Astrocyte (in vitro differentiated cells and primary cell): ENCODE measurements around the gene ADAT1. TPM values are rescaled to one million over a fixed set of nuclear protein-coding genes. Genes with fewer than 3 reads are reported as not detected.

Experiments used
- DNase-seq: peaks from one replicate; pipeline ENCODE4 v3.0.0-alpha.2; 2010; ENCODE audit warnings: low read depth
- FAIRE-seq: peaks from 2 replicates; lab custom pipeline; 2011; peaks lifted over from hg19 to GRCh38; lab: Jason Lieb, UNC
- H2AFZ ChIP-seq: 2 replicates; pipeline ENCODE4 v1.6.0; 2012; ENCODE audit warnings: low read depth, low read length, inconsistent platforms
- H3K27ac ChIP-seq: 2 replicates; pipeline ENCODE4 v1.5.1; 2011; ENCODE audit warnings: low read depth, low read length, inconsistent platforms
- H3K27me3 ChIP-seq: 2 replicates; pipeline ENCODE4 v1.6.0; 2011; ENCODE audit warnings: low read length, inconsistent platforms; ENCODE audit not compliant: insufficient read depth
- H3K36me3 ChIP-seq: 2 replicates; pipeline ENCODE4 v1.5.1; 2011; ENCODE audit warnings: low read length, inconsistent platforms; ENCODE audit not compliant: insufficient read depth
- H3K4me1 ChIP-seq: 2 replicates; pipeline ENCODE4 v1.5.1; 2011; ENCODE audit warnings: low read length, inconsistent platforms; ENCODE audit not compliant: insufficient read depth
- H3K4me2 ChIP-seq: 2 replicates; pipeline ENCODE4 v1.6.0; 2012; ENCODE audit warnings: low read length, inconsistent platforms
- H3K4me3 ChIP-seq: 2 replicates; pipeline ENCODE4 v1.5.1; 2011; ENCODE audit warnings: low read depth, mild to moderate bottlenecking, low read length, inconsistent platforms; ENCODE audit not compliant: insufficient read depth
- H3K79me2 ChIP-seq: 2 replicates; pipeline ENCODE4 v1.6.0; 2012; ENCODE audit warnings: mild to moderate bottlenecking, low read length, inconsistent platforms; ENCODE audit not compliant: insufficient read depth
- H3K9ac ChIP-seq: 2 replicates; pipeline ENCODE4 v1.6.0; 2012; ENCODE audit warnings: mild to moderate bottlenecking, low read length, inconsistent platforms
- H3K9me3 ChIP-seq: 2 replicates; pipeline ENCODE4 v1.5.1; 2012; ENCODE audit warnings: low read depth, mild to moderate bottlenecking, low read length, inconsistent platforms; ENCODE audit not compliant: insufficient read depth
- H4K20me1 ChIP-seq: 2 replicates; pipeline ENCODE4 v1.6.0; 2012; ENCODE audit warnings: low read length, inconsistent platforms; ENCODE audit not compliant: insufficient read depth
- H3K27ac Mint-ChIP-seq: one replicate; pipeline ENCODE4 v1.8.0; 2021; ENCODE audit warnings: mild to moderate bottlenecking, mixed read lengths; ENCODE audit not compliant: unreplicated experiment
- H3K27me3 Mint-ChIP-seq: one replicate; pipeline ENCODE4 v1.8.0; 2021; ENCODE audit warnings: low read depth, mixed read lengths; ENCODE audit not compliant: unreplicated experiment
- H3K36me3 Mint-ChIP-seq: one replicate; pipeline ENCODE4 v1.8.0; 2021; ENCODE audit warnings: low read depth, mixed read lengths; ENCODE audit not compliant: unreplicated experiment
- H3K4me1 Mint-ChIP-seq: one replicate; pipeline ENCODE4 v1.8.0; 2021; ENCODE audit warnings: low read depth, mixed read lengths; ENCODE audit not compliant: unreplicated experiment
- H3K4me3 Mint-ChIP-seq: one replicate; pipeline ENCODE4 v1.8.0; 2021; ENCODE audit warnings: mild to moderate bottlenecking, moderate library complexity, mixed read lengths; ENCODE audit not compliant: unreplicated experiment
- H3K9me3 Mint-ChIP-seq: one replicate; pipeline ENCODE4 v1.8.0; 2021; ENCODE audit warnings: mild to moderate bottlenecking, mixed read lengths; ENCODE audit not compliant: unreplicated experiment
- CTCF ChIP-seq: IDR thresholded peaks from 2 replicates; pipeline ENCODE4 v1.5.1; 2011; ENCODE audit warnings: low read depth, mild to moderate bottlenecking, inconsistent platforms, low read length, moderate library complexity; ENCODE audit not compliant: insufficient read depth
- EZH2 ChIP-seq: IDR thresholded peaks from 2 replicates; pipeline ENCODE4 v1.6.1; 2012; ENCODE audit warnings: mild to moderate bottlenecking, low read length, inconsistent platforms; ENCODE audit not compliant: insufficient read depth
- total RNA-seq: library from RNA; stranded (reverse); gene quantifications from 2 replicates; pipeline ENCODE4 v1.2.1, GENCODE V29; 2021

ADAT1 gene
- total RNA-seq, 1 donor from 2014 or later: 37.9 TPM

- H3K4me2 ChIP-seq: no peak overlapping the region
- H3K4me3 ChIP-seq: no peak overlapping the region
- Mint-ChIP-seq H3K27me3 (no peaks in the 10 kb centered on the region), H3K4me1 (no peaks in the 10 kb centered on the region), H3K9me3 (no peaks in the 10 kb centered on the region), H3K27ac (no peak overlapping the region), H3K4me3 (no peak overlapping the region), H3K36me3 (peaks cover 20% of the 10 kb centered on the region)
- H3K27me3 ChIP-seq: no peaks in the 10 kb centered on the region
- H3K9me3 ChIP-seq: no peaks in the 10 kb centered on the region
- no peak overlapping the region for H3K27ac ChIP-seq
- H3K4me1 ChIP-seq: no peaks in the 10 kb centered on the region
- no peak for DNase-seq
- peaks cover 74% of the 10 kb centered on the region for H4K20me1 ChIP-seq
- no peak overlapping the region for H3K9ac ChIP-seq
- H3K36me3 ChIP-seq: peaks cover 60% of the 10 kb centered on the region
- TF ChIP-seq EZH2 (no peak), CTCF (no peak)
- FAIRE-seq: no peak
- H2AFZ ChIP-seq: no peak overlapping the region
- H3K79me2 ChIP-seq: peaks cover 26% of the 10 kb centered on the region
Measured at GRCh38 chr16:75573955-75574354, 49.1 kb downstream of the ADAT1 start.

- peaks cover 83% of the 10 kb centered on the region for H4K20me1 ChIP-seq
Measured at GRCh38 chr16:75572864-75573542, 50.1 kb downstream of the ADAT1 start.

More at GRCh38 chr16:75572864-75573542, 50.1 kb downstream of the ADAT1 start:
- Histone ChIP-seq H2AFZ (no peak overlapping the region), H3K4me2 (no peak overlapping the region), H3K9ac (no peak overlapping the region), H3K4me3 (no peak overlapping the region), H3K27ac (no peak overlapping the region), H3K79me2 (peaks cover 32% of the 10 kb centered on the region), H3K27me3 (no peaks in the 10 kb centered on the region), H3K36me3 (peaks cover 62% of the 10 kb centered on the region), H3K9me3 (no peaks in the 10 kb centered on the region), H3K4me1 (no peaks in the 10 kb centered on the region)
- FAIRE-seq (no peak), DNase-seq (no peak)
- no peak overlapping the region for H3K27ac Mint-ChIP-seq
- peaks cover 18% of the 10 kb centered on the region for H3K36me3 Mint-ChIP-seq
- TF ChIP-seq CTCF (no peak), EZH2 (no peak)
- H3K27me3 Mint-ChIP-seq: no peaks in the 10 kb centered on the region
- H3K9me3 Mint-ChIP-seq: no peaks in the 10 kb centered on the region
- peaks cover 2% of the 10 kb centered on the region for H3K4me1 Mint-ChIP-seq
- H3K4me3 Mint-ChIP-seq: no peak overlapping the region
